Cardiac fibroblast (primary cell): Measurements from ENCODE around the gene SEZ6.

ENCODE experiments used
- DNase-seq, 2 donors: peaks; one replicate each; pipeline versions ENCODE4 v3.0.0 to v3.0.0-alpha.2; 2010; ENCODE audit warnings: low read depth in 2 of 2
- H3K4me3 ChIP-seq, 2 donors: replicated peaks in 1 of 2; 1 replicate in 1 of 2; 2 replicates in 1 of 2; pipeline ENCODE4 v1.5.1; 2011; ENCODE audit warnings: low read depth in 2 of 2, low read length in 2 of 2, mild to moderate bottlenecking in 2 of 2, moderate library complexity in 1 of 2
- TF ChIP-seq, protein P1 (sequence below): IDR thresholded peaks from one replicate; pipeline ENCODE4 v1.5.1; 2011; ENCODE audit warnings: low read depth, mild to moderate bottlenecking, low read length, inconsistent platforms

The SEZ6 gene

DNA sequence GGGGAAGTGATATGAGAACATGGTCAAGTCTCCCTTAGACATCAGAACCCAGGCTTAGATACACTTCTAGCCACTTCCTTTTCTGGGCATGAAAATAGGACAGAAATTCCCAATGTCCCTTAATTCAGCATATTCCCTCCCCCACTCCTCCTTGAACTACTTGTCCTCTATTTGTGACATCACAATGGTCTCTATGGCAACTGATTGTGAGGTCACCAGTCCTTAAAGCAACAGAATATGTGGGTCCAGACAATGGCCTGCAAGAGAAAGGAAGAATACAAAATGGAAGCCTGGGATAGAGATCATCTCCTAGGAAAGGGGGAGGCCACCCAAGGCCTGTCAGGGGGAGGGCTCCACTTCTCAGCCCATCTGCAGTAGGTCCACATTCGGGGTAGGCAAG, 6.7 kb upstream of the SEZ6 start:
- TF ChIP-seq, protein P1, sequence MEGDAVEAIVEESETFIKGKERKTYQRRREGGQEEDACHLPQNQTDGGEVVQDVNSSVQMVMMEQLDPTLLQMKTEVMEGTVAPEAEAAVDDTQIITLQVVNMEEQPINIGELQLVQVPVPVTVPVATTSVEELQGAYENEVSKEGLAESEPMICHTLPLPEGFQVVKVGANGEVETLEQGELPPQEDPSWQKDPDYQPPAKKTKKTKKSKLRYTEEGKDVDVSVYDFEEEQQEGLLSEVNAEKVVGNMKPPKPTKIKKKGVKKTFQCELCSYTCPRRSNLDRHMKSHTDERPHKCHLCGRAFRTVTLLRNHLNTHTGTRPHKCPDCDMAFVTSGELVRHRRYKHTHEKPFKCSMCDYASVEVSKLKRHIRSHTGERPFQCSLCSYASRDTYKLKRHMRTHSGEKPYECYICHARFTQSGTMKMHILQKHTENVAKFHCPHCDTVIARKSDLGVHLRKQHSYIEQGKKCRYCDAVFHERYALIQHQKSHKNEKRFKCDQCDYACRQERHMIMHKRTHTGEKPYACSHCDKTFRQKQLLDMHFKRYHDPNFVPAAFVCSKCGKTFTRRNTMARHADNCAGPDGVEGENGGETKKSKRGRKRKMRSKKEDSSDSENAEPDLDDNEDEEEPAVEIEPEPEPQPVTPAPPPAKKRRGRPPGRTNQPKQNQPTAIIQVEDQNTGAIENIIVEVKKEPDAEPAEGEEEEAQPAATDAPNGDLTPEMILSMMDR = no peak
- DNase-seq = peak; percentile 5 to 11
- H3K4me3 ChIP-seq = no peak overlapping the region

DNA sequence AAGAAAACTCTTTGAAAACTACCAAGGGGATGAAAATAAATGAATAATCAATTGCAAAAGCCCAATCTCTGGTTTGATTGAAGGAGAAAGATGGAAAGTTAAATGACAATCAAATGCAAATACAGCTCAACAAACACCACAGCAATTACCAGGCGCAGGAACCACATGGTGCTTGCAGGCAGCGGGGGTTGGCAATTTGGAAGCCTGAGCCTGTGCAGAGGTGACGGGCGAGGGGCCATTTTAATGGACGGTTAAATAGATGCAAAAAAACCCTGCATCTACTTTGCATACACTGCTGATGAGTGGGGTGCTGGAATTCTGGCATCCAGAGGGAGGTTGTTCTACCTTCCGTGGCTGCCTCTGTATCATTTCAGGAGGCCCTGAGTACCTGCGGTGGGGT, 4.8 kb upstream of the SEZ6 start:
- DNase-seq = no peak
- TF ChIP-seq, protein P1 = no peak
- H3K4me3 ChIP-seq = no peak overlapping the region

DNA sequence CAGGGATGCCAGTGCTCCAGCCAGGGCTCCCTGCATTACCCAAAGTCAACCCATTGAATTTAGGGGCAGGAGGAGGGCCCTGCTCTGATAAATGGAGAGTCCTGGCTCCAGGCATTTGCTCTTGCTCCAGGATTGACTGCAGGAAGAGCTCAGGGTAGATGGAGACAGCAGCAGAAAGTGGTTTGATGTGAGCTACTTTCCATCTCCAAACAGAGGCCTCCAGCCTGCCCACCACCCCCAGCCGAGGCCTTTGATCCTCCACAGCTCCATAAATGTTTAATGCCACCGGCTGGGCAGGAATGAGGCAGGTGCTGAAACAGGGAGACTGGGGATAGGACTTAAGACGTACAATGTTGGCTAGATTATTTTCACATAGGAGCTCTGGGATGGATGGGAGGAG, 4.3 kb upstream of the SEZ6 start:
- TF ChIP-seq, protein P1 = no peak
- DNase-seq = no peak
- H3K4me3 ChIP-seq = no peak overlapping the region

DNA sequence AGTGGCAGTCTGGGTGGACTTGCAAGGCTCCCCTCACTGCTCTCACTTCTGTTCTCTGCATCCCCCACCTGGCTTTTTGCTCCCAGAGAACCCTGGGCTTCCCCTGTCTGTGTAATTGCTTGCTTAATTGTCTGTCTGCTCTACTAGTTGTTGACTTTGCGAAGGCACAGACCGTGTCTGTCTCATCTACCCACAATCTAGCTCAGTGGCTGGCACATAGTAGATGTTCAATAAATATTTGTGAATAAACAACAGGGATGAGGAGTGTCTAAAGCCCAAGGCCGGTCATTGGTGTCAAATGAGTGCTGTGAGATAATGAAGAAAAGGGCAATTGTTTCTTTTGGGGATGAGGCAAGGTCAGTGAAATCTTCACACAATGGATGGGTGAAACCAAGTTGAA, 2.8 kb upstream of the SEZ6 start:
- TF ChIP-seq, protein P1 = no peak

DNA sequence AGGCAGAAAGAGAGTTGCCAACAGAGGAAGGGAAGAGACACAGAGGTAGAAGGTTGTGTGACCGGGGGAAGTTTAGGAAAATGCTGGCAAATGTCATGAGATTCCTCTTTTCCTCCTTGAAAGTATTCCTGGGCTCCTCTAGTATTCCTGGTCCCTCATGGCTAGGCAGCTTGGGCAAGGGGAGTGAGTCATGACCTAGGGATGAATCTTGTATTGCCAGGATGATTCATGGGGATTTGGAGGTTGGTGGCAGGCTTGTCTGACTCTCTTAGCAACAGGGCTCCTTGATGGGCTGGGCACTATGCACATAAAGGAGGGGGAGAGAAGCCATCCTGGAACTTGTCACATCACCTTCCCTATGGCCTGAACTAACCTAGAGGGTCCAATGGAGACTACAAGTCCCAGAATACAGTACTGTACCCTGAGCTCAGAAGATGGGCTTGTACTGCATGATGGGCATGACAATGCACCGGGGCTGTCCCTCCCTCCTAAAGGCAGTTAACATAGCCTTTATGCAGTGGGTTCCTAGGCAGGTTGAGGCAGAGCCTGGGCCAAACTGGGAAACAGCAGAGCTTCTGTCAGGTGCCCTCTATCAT, 2.1 kb upstream of the SEZ6 start:
- H3K4me3 ChIP-seq = no peak overlapping the region
- TF ChIP-seq, protein P1 = no peak
- DNase-seq = peak; percentile 29 to 41

More for the DNA sequence above, 2.8 kb upstream of the SEZ6 start:
- no peak for DNase-seq
- no peak overlapping the region for H3K4me3 ChIP-seq

DNA sequence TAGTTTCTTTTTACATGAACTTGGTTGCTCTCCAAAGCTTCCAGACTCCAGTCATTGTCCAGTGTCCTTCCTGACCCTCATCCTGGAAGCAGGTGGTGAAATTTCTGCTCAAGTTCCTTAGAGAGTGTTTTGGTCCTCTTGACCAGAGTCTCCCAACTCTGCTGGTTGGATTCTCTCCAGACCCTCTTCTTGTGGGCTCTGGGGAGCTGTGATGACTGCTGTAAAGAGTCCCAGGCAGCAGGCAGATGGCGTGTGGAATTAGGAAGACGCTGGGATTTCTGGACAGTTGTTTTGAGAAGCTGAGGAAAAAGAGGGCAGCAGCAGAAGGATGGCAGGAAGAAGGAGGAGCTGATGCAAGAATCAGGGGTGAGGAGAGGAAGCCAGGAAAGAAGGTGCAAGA, 1.6 kb upstream of the SEZ6 start:
- H3K4me3 ChIP-seq = no peak overlapping the region
- DNase-seq = no peak
- TF ChIP-seq, protein P1 = no peak

DNA sequence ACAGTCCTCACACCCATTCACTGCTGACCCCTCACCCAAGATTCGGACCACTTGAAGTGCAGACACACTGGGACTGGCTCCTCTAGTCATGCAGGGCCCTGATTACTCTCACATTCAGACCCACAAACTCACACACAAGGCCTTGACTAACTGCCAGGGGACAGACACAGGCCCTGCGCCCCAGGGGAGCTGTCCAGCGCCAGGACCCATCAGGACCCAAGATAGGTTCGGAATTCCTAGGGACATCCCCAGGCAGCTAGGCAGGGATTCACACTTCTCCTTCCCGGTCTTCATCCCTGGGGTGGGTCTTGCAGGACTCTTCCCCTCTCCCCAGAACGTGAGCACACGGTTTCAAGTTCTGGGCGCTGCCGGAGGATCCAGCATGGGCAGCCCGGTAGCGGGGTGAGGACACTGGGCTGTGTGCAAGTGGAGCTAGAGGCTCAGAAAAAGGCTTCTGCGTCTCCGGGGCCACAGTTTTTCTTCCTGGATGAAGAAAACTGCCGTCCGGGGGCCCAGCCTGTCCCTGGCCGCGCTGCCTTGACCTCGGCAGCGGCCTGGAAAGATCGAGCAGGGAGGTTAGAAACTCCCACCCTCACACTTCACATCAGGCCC, 1.6 kb downstream of the SEZ6 start:
- TF ChIP-seq, protein P1 = no peak
- no peak overlapping the region for H3K4me3 ChIP-seq
- DNase-seq = peak; percentile 9 to 26
